Adrenal gland (tissue), 5 donors: ENCODE measurements around the gene PKP2.

Experiments used
- POLR2A ChIP-seq, 2 donors: fragments of 450-650 bp; IDR thresholded peaks; one replicate each; pipeline ENCODE4 v1.6.1; 2017; ENCODE audit warnings: antibody characterized with exemption in 2 of 2, mild to moderate bottlenecking in 2 of 2, moderate library complexity in 1 of 2
- TF ChIP-seq, protein P1 (sequence below), 6 experiments: fragments of 450-650 bp in 4 of 6; fragments of 200-600 bp in 2 of 6; sonication (generic) in 1 of 6; IDR thresholded peaks; 1 replicate in 5 of 6; 2 replicates in 1 of 6; pipeline versions ENCODE4 v1.5.1 to v1.8.0; 2016 to 2021; ENCODE audit warnings: antibody characterized with exemption in 6 of 6, mild to moderate bottlenecking in 2 of 6, moderate library complexity in 1 of 6
- donor health status: DM: no; HTN: no; CAD: no.

DNA sequence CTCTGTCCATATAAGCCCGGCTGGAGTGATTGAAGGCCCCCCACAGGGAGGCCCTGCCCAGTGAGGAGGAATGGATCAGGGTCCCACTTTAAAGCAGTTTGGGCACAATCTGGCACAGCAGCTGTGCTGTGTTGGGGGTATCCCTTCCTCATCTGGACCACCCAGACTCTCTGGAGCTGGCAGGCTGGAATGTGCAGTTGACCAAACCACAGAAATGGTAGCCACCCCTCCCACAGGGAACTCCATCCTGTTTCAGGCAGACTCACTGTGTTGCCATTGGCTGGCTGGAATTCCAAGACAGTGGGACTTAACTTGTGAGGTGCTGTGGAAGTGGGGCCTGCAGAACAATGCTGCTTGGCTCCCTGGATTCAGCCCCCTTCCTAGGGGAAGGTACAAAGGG is 87.4 kb downstream of the PKP2 start:
- TF ChIP-seq POLR2A (IDR thresholded peaks at IDR 0.05) = no peak
- TF ChIP-seq, protein P1, sequence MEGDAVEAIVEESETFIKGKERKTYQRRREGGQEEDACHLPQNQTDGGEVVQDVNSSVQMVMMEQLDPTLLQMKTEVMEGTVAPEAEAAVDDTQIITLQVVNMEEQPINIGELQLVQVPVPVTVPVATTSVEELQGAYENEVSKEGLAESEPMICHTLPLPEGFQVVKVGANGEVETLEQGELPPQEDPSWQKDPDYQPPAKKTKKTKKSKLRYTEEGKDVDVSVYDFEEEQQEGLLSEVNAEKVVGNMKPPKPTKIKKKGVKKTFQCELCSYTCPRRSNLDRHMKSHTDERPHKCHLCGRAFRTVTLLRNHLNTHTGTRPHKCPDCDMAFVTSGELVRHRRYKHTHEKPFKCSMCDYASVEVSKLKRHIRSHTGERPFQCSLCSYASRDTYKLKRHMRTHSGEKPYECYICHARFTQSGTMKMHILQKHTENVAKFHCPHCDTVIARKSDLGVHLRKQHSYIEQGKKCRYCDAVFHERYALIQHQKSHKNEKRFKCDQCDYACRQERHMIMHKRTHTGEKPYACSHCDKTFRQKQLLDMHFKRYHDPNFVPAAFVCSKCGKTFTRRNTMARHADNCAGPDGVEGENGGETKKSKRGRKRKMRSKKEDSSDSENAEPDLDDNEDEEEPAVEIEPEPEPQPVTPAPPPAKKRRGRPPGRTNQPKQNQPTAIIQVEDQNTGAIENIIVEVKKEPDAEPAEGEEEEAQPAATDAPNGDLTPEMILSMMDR (IDR thresholded peaks at IDR 0.05) = no peak
